ENCODE data around the gene DIAPH3.
"Not testable (repeated sequence)": the region's sequence is repeated elsewhere in the genome, so short reads cannot be mapped to it uniquely, and the experiment has no call there.

DNA sequence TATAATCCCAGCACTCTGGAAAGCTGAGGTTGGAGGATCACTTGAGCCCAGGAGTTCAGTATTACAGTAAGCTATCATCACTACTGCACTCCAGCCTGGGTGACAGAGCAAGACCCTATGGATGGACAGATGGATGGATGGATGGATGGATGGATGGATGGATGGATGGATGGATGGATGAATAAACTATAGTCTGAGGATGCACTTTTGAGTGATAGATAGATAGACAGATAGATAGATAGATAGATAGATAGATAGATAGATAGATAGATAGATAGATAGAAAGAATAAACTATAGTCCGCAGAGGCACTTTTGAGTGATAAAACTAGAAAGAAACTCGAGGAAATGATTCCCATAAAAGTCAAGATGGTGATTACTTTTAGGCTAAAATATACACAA lies 79.9 kb downstream of the DIAPH3 start:
- TF ChIP-seq CTCF (IDR thresholded peaks at IDR 0.05); MYC (IDR thresholded peaks at IDR 0.05; ENCODE audit: borderline replicate concordance, low read length); BHLHE40 (IDR thresholded peaks at IDR 0.05; ENCODE audit: low read depth, low read length); CHD2 (IDR thresholded peaks at IDR 0.05; ENCODE audit: low read length, partially characterized antibody); MAFK (IDR thresholded peaks at IDR 0.05; ENCODE audit: partially characterized antibody); E2F6 (IDR thresholded peaks at IDR 0.05; ENCODE audit: borderline replicate concordance, low read depth); TP53 (CRISPR knock-in tag; IDR thresholded peaks at IDR 0.05); KDM1A (IDR thresholded peaks at IDR 0.05; ENCODE audit: low read depth); POLR2A (IDR thresholded peaks at IDR 0.05; ENCODE audit: low read length): not testable (repeated sequence)
- TF ChIP-seq, protein P1, sequence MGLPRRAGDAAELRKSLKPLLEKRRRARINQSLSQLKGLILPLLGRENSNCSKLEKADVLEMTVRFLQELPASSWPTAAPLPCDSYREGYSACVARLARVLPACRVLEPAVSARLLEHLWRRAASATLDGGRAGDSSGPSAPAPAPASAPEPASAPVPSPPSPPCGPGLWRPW (IDR thresholded peaks at IDR 0.05): not testable (repeated sequence)
- TF ChIP-seq, protein P2, sequence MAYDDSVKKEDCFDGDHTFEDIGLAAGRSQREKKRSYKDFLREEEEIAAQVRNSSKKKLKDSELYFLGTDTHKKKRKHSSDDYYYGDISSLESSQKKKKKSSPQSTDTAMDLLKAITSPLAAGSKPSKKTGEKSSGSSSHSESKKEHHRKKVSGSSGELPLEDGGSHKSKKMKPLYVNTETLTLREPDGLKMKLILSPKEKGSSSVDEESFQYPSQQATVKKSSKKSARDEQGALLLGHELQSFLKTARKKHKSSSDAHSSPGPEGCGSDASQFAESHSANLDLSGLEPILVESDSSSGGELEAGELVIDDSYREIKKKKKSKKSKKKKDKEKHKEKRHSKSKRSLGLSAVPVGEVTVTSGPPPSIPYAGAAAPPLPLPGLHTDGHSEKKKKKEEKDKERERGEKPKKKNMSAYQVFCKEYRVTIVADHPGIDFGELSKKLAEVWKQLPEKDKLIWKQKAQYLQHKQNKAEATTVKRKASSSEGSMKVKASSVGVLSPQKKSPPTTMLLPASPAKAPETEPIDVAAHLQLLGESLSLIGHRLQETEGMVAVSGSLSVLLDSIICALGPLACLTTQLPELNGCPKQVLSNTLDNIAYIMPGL (CRISPR knock-in tag; IDR thresholded peaks at IDR 0.05; ENCODE audit: borderline replicate concordance): not testable (repeated sequence)
